ENCODE measurements around the gene TUSC2. TPM values are rescaled to one million over a fixed set of nuclear protein-coding genes. Genes with fewer than 3 reads are reported as not detected.

Gene TUSC2, protein sequence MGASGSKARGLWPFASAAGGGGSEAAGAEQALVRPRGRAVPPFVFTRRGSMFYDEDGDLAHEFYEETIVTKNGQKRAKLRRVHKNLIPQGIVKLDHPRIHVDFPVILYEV
- 10 to 100 TPM; 22.6 to 25.7 (median 24.5) TPM for polyA plus RNA-seq (ENCODE audit: insufficient read length in 3 of 3)

DNA sequence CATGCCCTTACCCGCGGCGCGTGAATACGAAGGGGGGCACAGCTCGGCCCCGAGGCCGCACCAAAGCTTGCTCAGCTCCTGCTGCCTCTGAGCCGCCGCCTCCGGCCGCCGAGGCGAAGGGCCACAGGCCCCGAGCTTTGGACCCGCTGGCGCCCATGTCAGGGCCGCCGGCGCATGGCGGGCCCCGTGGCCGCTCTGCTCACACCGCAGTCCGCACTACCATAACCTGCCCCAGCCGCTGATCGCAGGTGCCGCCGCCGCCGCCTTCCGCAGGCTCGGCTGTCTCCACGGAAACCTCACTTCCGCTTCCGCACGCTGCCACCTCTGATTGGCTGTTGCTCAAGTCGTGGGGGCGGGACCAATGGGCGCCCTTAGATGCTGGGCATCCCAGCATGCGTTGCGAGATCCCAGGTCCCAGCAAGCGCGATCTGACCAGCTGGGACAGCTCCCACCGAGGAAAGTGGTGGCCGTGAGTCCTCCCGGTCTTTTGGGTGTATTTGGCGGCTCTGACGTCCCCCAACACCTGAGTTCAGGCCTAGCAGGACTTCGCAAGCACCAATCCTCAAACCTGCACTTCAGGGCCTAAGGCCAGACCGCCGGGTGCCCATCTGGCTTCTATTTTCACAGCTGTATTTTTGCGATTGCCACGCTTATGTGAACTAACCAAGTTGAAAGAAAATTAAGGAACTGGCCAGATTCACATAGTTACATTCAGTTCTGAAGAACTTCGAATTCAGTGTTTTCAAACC lies at the start of gene TUSC2:
TSS of gene TUSC2 (minus strand) at position 281 of the 749 bp plus-strand sequence. CDS start at position 157, 124 bp downstream.
- DNase-seq (ENCODE audit: low read depth in 3 of 3, low spot score in 2 of 3) = peak in 2 of 3 donors; percentile 93 to 97

DNA sequence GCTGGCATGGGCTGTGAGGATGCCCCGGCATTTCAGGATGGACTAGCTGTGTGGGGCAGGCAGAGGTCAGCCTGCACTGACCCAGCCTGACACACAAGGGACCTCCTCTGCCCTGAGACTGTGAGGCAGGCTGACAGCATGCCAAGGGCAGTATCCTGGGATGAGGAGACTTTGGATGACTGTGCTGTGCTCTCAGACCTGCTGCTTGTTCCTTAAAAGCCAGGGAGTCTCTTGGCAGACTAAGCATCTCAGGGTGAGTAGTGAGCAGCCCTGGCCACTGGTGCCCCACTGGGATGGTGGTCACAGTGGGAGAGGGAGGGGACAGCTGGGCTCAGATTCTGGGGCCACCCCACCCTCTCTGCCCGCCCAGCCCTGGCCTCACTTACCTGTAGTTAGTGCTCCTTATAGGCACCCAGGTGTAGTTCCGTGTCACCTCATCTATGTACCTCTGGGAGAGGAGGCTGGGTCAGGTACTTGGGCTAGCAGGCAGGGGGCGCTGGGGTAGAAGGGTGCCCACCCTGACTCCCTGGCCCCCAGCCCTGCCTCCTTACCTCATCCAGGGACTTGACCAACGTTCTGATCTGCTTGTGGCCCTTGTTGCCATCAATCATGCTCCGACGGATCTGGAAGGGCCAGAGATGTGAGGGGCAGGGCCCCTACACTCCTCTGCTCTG lies 47.4 kb upstream of the TUSC2 start:
- DNase-seq (ENCODE audit: low read depth in 3 of 3, low spot score in 2 of 3) = no peak

DNA sequence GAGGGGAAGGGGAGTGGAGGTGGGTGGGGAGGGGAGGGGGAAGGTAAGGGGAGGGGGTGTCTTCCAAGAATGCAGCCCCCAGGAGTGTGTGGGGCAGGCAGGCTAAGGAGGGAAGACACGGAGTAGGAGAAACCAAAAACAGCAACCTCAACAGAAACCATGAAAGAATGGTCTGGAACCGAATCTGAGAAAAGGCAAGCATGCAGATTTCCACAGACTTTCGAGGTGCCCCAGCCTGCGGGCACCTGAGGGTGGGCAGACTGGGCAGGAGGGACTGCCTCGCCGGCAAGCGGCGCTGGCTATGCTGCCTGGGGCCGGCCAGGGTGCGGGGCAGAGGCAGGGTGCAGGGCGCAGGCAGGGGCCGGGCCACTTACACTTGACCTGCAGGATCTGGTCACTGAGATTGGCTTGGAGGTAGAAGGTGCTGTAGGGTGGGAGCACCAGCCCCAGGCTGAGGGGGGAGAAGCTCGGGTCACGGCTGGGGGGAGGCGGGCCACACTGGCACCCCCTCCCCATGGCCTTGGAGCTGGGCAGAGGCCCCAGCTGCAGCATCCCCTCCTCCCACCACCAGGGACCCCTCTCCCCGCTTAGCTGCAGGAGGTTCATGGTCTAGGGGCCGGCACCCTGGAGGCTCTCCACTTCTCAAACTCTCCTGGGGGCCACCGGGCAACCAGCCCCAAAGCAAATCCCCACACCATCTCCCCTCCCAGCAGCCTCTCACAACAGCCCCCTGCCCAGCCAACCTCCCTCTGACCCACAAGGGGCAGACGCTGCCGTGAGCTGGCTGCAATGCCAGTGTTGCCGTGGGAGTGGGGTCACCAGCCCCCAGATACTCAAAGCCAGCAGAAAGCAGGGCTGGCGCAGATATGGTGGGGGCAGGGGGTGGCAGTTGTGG lies 46.6 kb upstream of the TUSC2 start:
- no peak for DNase-seq (ENCODE audit: low read depth in 3 of 3, low spot score in 2 of 3)

DNA sequence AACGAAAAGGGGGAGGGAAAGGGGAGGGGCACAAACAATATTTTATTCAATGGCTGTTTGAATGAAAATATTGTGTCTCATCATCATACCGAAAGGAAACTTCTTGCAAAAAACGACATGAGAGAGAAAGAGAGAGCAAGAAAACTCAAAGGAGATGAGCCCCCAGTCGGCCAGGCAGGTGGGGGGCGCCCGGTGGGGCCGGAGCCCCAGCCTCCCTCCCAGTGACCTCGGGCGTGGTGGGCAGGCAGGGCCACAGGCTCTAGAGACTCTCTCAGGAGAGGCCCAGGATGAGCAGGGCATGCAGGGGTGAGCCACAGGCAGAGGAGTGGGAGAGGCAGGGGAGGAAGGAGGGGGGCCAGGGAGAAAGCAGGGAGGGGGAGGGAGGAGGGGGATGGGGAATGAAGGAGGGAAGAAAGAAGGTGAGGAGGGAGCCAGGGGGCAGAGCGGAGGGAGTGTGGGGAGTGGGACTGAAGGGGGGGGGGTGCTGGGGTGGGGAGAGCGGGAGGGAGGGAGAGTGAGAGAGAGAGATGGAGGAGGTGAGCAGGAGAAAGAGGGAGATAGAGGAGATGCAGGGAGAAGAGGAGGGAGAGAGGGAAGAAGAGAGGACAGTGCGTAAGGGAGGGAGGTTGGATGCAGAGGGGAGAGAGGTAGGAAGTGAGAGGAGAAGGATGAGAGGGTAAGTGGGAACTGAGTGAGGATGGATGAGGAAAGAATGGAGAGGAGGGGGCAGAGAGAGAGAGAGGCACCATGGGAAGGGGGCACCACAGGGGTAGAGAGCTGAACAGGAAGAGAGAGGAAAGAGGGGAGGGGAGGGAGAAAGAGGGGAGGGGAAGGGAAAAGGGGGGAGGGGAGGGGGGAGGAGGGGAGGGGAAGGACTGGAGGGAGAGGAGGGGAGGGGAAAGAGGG lies 45.4 kb upstream of the TUSC2 start:
- DNase-seq (ENCODE audit: low read depth in 3 of 3, low spot score in 2 of 3) = no peak

DNA sequence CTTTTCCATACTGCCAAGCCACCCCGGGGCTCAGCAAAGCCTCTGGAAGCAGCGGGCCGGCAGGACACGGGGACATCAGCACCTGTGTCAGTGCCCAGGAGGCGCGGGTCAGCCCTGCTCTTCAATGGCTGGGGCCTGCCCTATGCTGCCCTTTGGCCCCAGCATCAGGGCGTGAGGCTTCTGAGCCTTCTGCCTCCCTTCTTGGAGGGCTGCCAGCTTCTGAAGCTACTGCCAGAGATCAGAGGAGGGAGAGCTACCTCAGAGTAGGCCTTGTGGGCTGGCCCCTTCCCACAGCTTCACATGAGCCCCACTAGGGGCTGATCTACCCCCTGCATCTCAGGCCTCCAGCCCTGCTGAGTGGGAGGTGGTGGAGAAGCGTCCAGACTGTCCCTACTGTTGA lies 44.3 kb upstream of the TUSC2 start:
- no peak for DNase-seq (ENCODE audit: low read depth in 3 of 3, low spot score in 2 of 3)

DNA sequence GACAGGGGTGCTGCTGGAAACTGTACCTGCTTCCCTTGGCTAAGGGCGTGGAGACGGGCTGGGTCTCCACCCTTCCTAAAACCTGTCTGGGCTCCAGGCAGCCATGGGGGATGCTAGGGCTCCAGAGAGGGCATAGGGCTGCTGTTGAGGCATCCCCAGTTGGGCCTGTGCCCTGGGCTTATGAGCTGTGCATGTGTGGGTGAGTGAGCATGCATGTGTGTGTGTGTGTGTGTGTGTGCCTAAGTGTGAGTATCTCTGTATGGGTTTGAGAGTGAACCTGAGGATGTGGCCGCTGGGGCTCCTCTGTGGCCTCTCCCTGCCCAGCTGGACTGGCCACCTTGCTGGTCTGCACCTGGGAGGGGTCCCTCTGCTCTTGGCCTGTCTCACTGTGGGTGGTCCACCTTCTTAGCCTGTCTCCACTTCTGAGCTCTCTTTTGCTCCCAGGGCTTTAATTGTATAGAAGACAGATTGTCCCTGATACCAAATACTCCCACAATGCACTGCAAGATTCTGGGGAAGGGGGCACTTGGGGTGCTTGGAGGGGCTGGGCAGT lies 43.2 kb upstream of the TUSC2 start:
- DNase-seq (ENCODE audit: low read depth in 3 of 3, low spot score in 2 of 3) = no peak

DNA sequence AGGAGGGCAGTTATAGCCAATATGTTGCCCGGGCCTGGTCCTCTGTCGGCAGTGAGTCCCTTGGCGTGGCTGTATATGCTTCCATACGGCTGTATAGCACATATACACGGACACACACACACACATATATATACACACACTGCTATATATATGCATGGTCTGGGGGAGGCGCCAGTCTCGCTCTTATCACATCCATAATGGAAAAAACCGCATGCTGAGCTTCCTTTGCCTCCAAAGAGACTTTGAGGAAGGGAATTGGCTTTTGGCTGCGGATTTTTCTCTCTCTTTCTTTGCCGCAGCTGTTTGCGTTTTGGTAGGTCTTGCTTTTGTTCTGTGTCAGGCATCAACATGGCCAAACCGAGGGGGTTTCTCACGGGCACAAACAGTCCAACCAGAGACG lies 42.6 kb upstream of the TUSC2 start:
- no peak for DNase-seq (ENCODE audit: low read depth in 3 of 3, low spot score in 2 of 3)

DNA sequence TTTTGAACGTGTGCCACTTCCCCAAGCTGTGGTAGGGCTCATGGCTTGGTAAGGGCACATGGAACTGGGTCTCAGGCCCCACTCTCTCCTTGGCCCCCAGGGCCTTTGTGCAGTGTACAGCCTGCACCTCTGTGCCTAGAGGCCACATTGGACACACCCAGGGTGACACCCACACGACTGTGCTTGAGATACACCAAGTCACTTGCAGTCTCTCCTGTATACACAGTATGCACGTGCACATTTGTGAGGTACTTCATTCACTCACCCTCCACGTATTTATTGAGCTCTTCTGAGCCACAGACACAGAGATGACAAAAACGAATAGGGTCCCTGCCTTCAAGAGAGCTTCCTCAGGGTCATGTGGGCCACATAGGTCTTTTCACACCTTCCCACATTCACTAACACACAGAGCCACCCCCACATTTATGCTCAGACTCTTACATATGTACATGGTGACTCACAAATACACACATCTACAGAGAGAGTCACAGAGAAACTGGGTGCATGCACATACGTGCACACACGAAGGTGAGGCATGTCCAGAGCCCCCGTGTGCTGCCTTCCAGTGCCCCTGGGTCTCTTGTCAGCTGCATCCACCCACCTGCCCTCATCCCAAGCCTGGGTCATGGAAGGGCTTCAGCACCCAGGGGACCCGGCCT lies 41.1 kb upstream of the TUSC2 start:
- no peak for DNase-seq (ENCODE audit: low read depth in 3 of 3, low spot score in 2 of 3)

DNA sequence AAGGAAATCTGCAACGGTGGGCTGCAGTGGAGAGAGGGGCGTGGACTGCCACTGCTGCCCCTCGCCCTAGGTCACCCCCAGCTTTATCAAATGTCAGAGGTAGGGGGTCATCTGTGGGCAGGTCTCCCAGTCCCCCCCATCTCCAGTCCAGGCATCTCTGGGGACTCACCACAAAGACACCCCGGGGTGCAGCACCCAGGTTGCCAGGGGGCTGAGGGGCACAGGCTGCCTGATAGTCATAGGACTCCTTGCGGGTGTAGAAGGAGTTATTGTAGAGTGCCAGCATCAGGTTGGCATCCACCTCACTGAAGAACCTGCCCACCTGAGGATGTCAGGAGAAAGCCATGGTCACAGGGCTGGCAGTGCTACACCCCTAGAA lies 37.8 kb upstream of the TUSC2 start:
- no peak for DNase-seq (ENCODE audit: low read depth in 3 of 3, low spot score in 2 of 3)

DNA sequence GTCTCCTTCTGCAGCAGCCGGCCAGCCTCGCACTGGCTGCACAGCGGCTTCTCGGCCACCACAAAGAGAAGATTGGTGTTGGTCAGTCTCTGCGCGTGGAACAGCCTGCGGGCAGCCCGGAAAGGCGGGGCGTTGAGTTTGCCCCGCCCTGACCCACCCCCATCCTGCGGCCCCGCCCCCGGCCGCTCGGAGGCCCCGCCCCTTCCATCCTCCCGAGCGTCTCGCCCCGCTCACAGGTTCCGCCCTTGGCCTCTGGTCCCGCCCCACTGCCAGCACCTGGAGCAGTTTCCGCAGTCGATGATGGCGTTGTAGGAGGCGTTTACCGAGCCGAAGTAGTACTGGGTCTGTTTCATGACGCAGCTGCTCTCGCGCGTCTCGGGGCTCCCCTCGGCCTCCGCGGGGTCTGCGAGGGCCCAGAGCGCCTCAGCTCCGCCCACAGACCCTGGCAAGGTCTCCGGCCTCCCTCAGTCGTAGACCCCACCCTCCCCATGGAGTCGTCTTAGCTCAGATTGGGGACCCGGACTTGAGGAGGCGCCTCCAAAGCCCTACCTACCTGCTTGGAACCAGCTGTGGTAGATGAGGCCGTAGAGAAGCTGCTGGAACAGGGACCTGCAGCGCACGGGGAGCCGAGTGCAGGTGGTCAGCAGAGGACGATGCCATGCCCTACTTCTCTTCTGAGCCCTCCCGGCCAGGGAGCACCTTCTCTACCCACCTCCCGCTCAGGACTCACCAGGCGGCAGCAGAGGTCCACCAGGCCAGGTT lies 37.2 kb upstream of the TUSC2 start:
- peak in 1 of 3 donors; percentile 61 for DNase-seq (ENCODE audit: low read depth in 3 of 3, low spot score in 2 of 3)

DNA sequence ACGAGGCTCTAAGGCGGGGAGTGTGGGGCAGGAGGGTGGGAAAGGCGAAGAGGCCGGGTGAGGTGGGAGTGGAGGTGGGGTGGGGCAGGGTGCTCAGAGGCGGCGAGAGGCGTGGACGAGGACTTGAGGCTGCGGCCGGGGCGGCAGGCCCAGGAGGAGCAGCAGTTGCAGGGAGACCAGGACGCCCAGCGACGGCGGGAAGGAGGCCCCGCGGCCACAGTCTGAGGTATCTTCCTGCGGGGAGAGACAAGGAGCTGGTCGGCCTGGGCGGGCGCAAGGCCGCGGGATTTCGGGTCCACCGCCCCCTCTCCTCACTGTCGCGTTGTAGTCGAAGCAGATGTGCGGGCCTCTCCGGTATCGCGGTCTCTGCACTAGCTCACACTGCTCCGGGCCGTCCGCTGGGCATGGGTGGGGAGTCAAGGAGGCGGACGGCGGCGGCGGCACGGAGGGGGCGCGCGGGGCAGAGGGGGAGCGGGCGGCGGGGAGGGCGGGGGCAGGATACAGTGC lies 36.6 kb upstream of the TUSC2 start:
- DNase-seq (ENCODE audit: low read depth in 3 of 3, low spot score in 2 of 3) = no peak

DNA sequence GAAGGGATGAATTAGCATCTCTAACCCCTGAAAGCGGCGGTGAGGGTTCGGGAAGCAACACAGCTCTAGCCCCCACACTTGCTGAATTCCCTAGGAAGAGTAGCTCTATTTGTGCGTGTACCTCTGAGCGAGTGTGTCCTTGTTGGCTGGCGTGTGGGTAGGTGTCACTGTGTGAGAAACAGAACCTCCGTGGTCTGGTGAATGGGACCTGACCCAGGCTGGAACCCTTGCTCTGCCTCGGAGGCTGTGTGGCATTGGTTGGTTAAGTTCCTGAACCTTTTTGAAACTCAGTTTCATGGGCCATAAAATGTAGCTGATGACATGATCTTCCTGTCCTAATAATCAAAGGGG lies 31.7 kb upstream of the TUSC2 start:
- no peak for DNase-seq (ENCODE audit: low read depth in 3 of 3, low spot score in 2 of 3)

DNA sequence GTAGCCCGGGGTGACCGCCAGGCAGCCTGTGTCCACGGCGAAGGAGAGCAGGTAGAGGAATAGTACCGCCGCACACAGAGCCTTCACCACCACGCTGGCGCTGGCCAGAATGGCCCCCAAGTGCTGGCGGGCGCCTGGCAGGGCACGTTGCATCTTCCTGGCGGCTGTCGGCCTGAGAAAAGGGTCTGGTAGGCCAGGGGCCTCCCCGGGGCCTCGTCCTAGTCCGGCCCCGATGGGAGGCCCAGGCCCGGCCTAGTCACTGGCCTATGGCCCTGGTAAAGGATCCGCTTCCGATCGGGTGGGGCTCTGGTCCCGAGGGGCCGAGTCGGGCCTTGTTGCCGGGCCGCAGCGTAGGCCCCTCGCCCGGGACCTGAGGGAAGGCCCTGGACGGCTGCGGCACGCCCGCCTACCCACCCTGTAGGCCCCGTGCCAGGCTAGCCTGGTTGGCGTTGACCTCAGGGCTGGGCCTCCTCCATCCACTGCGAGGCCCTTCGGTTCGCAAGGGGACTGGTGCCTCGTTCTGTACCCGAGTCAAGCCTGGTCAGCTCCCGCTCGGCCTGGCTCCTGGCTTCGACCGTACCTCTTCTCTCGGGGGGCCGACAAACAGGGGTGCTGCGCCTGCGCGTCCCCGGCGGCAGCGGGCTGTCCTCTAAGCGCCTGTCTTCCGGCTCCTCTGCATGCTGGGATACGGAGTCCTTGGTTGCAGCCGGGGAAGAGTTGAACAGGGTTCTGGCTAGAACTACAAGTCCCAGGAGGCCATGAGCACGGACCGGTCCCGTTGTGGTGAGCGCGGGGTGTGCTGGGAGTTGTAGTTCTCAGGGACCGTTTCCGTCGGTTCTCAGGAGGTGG lies 31.1 kb upstream of the TUSC2 start, which contains the start of gene TMEM115:
TSS of gene TMEM115 (minus strand) at position 611 of the 849 bp plus-strand sequence. CDS start at position 153, 458 bp downstream.
- DNase-seq (ENCODE audit: low read depth in 3 of 3, low spot score in 2 of 3) = peak; percentile 89 to 96 (median 94)

DNA sequence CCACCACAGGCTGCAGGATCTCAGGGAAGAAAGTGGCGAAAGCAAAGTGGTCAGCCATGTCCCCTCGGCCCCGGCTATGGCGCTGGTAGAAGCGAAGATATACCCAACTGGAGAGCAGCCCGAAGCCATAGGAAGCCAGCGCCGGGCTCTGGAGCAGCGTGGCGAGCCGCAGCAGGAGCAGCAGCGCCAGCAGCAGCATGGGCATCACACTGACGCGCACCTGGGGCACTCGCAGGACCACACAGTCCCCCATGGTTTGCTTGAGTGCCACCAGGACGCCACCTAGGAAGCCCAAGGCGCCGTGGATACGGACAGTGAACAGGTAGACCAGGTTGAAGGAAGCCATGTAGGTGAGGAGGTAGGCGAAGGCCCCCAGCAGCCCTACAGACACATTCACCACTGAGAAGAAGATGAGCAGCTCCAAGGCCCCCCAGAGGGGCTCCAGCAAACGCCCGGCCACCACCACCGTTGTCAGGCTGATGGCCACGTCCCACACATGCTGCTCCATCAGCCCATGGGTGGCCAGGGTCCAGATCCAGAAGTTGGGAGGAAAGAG lies 30.4 kb upstream of the TUSC2 start:
- DNase-seq (ENCODE audit: low read depth in 3 of 3, low spot score in 2 of 3) = no peak

DNA sequence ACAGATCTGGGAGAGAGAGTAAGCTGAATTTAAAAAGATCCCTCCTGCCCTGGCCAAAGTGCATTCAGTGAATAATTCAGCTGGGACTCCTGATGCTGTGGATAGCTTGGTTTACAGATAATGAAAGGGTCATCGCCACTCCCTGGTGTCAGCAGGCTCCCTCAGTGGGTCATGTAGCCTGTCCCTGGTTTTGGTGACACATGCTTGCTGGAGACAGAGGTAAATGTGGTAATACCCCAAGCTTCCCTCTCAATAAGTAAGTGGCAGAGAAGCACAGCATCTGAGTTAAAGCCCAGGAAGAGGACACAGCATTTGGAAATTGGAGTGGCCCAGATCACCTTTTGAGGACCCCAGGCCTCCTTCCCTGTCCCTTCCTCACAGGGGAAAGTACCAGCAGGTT lies 29.5 kb upstream of the TUSC2 start:
- no peak for DNase-seq (ENCODE audit: low read depth in 3 of 3, low spot score in 2 of 3)

DNA sequence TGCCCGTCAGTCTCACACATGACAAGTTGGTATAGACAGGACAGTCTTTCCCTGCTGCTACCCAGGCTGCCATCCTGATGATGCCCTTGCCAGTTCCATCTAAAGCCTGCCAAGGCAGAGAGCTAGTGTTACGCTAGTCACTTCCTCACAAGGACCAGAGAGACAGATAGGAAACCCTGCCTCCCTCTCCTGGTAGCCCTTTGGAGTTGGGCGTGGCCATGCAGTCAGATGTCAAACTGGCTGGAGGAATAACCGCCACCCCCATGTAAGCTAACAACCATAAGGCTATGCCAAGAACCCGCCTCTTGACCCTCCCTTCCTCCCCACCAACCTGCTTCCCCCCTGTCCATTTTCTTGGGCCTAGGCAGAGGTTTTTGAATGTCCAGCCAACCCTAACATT lies 28.5 kb upstream of the TUSC2 start:
- DNase-seq (ENCODE audit: low read depth in 3 of 3, low spot score in 2 of 3) = no peak
